Measurements from ENCODE around the gene CSNK1D.
"Not testable (repeated sequence)": the region's sequence is repeated elsewhere in the genome, so short reads cannot be mapped to it uniquely, and the experiment has no call there.

- TF ChIP-seq CTCF (IDR thresholded peaks at IDR 0.05; ENCODE audit: low read depth, low read length); EZH2phosphoT487 (IDR thresholded peaks at IDR 0.05; ENCODE audit: low read depth): not testable (repeated sequence)
These were observed 13.2 kb downstream of the CSNK1D start for GRCh38 chr17:82259972-82260961.
